ENCODE data around the gene TNS1. TPM values are rescaled to one million over a fixed set of nuclear protein-coding genes. Genes with fewer than 3 reads are reported as not detected.

The TNS1 gene
- total RNA-seq, 1 donor from 2014 or later = 227 TPM

DNA sequence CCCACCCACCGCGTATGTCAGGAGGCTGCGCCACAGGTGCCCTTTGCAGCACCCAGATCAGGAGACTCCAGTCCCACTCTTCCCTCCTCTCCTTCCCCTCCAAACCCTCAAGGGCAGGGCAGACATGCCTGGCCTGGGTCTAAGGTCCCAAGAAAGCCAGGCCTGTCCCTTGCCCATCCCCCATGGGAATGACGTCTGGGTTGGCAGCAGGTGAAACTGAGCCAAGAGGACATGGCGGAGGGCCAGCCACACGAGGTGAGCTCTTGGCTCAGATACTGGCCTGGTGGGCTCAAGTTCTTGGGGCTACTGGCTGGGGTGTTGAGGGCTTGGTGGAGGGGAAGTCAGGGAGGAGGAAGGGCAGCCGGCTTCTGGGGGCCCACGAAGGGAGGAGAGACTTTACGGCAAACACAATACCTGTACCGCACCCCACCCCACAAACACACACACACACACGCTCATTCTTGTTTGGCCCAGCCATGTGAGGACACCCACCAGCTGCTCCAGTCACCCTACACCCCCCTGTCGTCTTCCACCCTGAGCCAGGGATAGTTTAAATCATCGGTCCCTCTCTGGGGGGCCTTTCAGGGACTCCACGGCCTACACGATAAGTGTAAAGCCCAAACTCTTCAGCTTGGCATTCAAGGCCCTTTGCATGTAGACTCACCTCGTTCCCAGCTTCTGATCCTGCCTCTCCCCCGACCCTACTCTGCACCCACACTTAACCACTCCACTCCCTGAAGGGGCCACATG, 24.1 kb upstream of the TNS1 start:
- peak; percentile 81 for DNase-seq (ENCODE audit: low spot score)
- no peak overlapping the region for H3K4me3 Mint-ChIP-seq (ENCODE audit: unreplicated experiment)
- TF ChIP-seq, protein P1, sequence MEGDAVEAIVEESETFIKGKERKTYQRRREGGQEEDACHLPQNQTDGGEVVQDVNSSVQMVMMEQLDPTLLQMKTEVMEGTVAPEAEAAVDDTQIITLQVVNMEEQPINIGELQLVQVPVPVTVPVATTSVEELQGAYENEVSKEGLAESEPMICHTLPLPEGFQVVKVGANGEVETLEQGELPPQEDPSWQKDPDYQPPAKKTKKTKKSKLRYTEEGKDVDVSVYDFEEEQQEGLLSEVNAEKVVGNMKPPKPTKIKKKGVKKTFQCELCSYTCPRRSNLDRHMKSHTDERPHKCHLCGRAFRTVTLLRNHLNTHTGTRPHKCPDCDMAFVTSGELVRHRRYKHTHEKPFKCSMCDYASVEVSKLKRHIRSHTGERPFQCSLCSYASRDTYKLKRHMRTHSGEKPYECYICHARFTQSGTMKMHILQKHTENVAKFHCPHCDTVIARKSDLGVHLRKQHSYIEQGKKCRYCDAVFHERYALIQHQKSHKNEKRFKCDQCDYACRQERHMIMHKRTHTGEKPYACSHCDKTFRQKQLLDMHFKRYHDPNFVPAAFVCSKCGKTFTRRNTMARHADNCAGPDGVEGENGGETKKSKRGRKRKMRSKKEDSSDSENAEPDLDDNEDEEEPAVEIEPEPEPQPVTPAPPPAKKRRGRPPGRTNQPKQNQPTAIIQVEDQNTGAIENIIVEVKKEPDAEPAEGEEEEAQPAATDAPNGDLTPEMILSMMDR (IDR thresholded peaks at IDR 0.05) = no peak

DNA sequence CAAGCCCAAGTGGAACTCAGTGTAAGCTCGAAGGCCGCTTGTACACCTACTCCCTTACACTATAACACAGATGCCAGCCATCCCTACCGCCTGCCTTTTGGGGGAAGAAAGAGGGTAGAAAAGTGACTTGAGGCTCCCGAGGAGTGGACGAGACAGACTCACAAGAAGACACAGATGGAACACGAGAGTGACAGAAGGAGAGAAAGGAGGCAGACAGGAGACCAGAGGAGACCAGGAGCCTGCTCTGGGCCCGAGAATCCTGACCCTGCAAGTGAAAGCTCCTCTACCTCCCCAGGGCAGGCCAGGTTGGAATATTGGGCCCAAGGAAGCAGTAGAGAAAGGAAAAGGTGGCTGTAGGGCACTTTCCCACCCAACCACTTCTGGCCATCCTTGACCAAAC, 23.4 kb upstream of the TNS1 start:
- H3K9me3 Mint-ChIP-seq (ENCODE audit: low read depth) = no peaks in the 10 kb centered on the region
- TF ChIP-seq, protein P1 (IDR thresholded peaks at IDR 0.05) = no peak
- no peak overlapping the region for H3K27ac Mint-ChIP-seq (ENCODE audit: unreplicated experiment)
- DNase-seq (ENCODE audit: low spot score) = no peak
- H3K4me1 Mint-ChIP-seq (ENCODE audit: low read depth) = peaks cover 24% of the 10 kb centered on the region
- H3K27me3 Mint-ChIP-seq (ENCODE audit: low read depth) = no peaks in the 10 kb centered on the region
- H3K4me3 Mint-ChIP-seq (ENCODE audit: unreplicated experiment) = no peak overlapping the region
- H3K36me3 Mint-ChIP-seq (ENCODE audit: low read depth) = no peaks in the 10 kb centered on the region

More for the DNA sequence above, 24.1 kb upstream of the TNS1 start:
- Mint-ChIP-seq H3K27me3 (ENCODE audit: low read depth) (no peaks in the 10 kb centered on the region), H3K27ac (ENCODE audit: unreplicated experiment) (no peak overlapping the region), H3K4me1 (ENCODE audit: low read depth) (peaks cover 19% of the 10 kb centered on the region), H3K36me3 (ENCODE audit: low read depth) (no peaks in the 10 kb centered on the region), H3K9me3 (ENCODE audit: low read depth) (no peaks in the 10 kb centered on the region)

DNA sequence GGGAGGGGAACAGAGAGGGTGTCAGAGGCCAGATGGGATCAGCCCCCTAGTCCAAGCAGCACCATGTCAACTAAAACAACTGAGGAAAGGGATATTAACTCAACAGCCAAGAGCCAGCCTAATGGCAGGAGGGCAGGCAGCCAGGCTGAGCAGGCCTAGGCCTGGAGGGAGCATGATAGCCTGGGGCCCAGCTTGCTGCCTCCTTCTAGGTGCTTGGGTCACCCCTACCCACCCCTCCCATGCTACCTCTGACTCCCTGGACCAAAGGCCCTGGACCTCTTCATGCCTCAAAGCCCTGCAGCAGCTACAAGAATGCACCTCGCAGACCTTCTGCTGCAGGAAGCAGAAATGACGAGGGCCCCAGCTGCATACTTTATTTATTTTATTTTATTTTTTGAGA, 22.1 kb upstream of the TNS1 start:
- Mint-ChIP-seq H3K27me3 (ENCODE audit: low read depth) (no peaks in the 10 kb centered on the region), H3K9me3 (ENCODE audit: low read depth) (no peaks in the 10 kb centered on the region)
- DNase-seq (ENCODE audit: low spot score) = peak; percentile 35

DNA sequence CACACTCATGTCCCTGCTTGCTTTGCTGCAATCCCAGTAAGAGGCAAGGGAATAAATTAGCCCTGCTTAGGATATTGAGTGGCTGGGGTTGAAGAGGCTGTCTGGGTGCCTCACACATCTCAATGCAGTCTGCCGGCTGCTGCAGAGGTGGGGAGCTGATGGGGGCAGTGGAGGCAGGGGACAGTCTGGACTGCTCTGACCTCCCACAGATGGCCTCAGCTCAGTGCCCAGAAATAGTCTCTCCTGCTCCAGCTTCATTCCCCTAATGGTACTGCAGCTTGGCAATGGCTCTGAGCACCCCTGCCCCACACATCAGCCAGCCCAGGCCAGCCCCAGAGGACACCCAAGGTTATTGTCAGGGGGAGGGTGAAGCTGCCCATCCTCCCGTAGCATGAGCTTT, 21.5 kb upstream of the TNS1 start:
- Mint-ChIP-seq H3K4me1 (ENCODE audit: low read depth) (peaks cover 33% of the 10 kb centered on the region), H3K4me3 (ENCODE audit: unreplicated experiment) (no peak overlapping the region), H3K9me3 (ENCODE audit: low read depth) (no peaks in the 10 kb centered on the region), H3K27ac (ENCODE audit: unreplicated experiment) (no peak overlapping the region), H3K27me3 (ENCODE audit: low read depth) (no peaks in the 10 kb centered on the region), H3K36me3 (ENCODE audit: low read depth) (no peaks in the 10 kb centered on the region)
- TF ChIP-seq, protein P1 (IDR thresholded peaks at IDR 0.05) = no peak
- peak; percentile 46 for DNase-seq (ENCODE audit: low spot score)

More for the DNA sequence above, 22.1 kb upstream of the TNS1 start:
- TF ChIP-seq, protein P1 (IDR thresholded peaks at IDR 0.05) = no peak
- Mint-ChIP-seq H3K36me3 (ENCODE audit: low read depth) (no peaks in the 10 kb centered on the region), H3K4me1 (ENCODE audit: low read depth) (peaks cover 33% of the 10 kb centered on the region), H3K4me3 (ENCODE audit: unreplicated experiment) (no peak overlapping the region), H3K27ac (ENCODE audit: unreplicated experiment) (no peak overlapping the region)

DNA sequence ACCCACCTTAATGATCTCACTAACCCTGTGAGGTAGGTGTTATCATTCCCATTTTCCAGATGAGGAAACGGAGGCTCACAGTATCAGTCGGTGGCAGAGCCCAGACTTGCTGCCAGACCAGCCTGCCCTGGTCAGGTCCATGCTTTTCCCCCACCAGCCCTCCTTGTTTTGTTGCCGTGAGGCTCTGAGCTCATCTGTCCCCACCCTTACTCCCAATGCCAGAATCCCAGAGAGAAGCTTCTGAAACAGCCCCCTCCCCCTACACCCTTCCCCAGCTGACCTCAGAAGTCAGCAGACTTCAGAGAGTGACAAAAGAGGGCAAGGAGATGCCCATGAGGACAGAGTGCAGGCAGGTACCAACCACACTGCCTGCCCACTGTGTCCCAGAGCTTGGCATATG, 20.8 kb upstream of the TNS1 start:
- no peaks in the 10 kb centered on the region for H3K36me3 Mint-ChIP-seq (ENCODE audit: low read depth)
- DNase-seq (ENCODE audit: low spot score) = peak; percentile 34
- no peaks in the 10 kb centered on the region for H3K9me3 Mint-ChIP-seq (ENCODE audit: low read depth)
- H3K4me1 Mint-ChIP-seq (ENCODE audit: low read depth) = peaks cover 38% of the 10 kb centered on the region
- H3K4me3 Mint-ChIP-seq (ENCODE audit: unreplicated experiment) = no peak overlapping the region
- TF ChIP-seq, protein P1 (IDR thresholded peaks at IDR 0.05) = no peak
- H3K27me3 Mint-ChIP-seq (ENCODE audit: low read depth) = no peaks in the 10 kb centered on the region
- no peak overlapping the region for H3K27ac Mint-ChIP-seq (ENCODE audit: unreplicated experiment)
